ENCODE measurements around the gene SELENOS.
A peak's percentile ranks its signal among the peaks of the same experiment; 100 is the strongest.

Gene SELENOS

GRCh38 chr15:101277038-101277822 is at the start of gene SELENOS:
Gene SELENOS, minus strand, starts transcription at chr15:101277485. Its CDS starts 68 bp downstream, at chr15:101277417.
- DNase-seq (ENCODE audit: low read depth): peak; percentile 78

GRCh38 chr15:101326462-101327146 is 49.3 kb upstream of the SELENOS start:
- DNase-seq (ENCODE audit: low read depth): no peak

GRCh38 chr15:101326026-101326315 is 48.7 kb upstream of the SELENOS start:
- DNase-seq (ENCODE audit: low read depth): no peak

- no peak for DNase-seq (ENCODE audit: low read depth)
Measured at GRCh38 chr15:101325263-101326025, 48.2 kb upstream of the SELENOS start.

GRCh38 chr15:101324524-101325177 is 47.4 kb upstream of the SELENOS start:
- no peak for DNase-seq (ENCODE audit: low read depth)

- DNase-seq (ENCODE audit: low read depth): no peak
Measured at GRCh38 chr15:101323793-101324523, 46.7 kb upstream of the SELENOS start.

GRCh38 chr15:101322854-101323477 is 45.7 kb upstream of the SELENOS start:
- DNase-seq (ENCODE audit: low read depth): no peak

GRCh38 chr15:101322016-101322695 is 44.9 kb upstream of the SELENOS start:
- DNase-seq (ENCODE audit: low read depth): no peak

- peak; percentile 18 for DNase-seq (ENCODE audit: low read depth)
Measured at GRCh38 chr15:101320501-101321052, 43.3 kb upstream of the SELENOS start.

- no peak for DNase-seq (ENCODE audit: low read depth)
Measured at GRCh38 chr15:101318839-101319238, 41.6 kb upstream of the SELENOS start.

- DNase-seq (ENCODE audit: low read depth): no peak
Measured at GRCh38 chr15:101318147-101318819, 41.0 kb upstream of the SELENOS start.

- no peak for DNase-seq (ENCODE audit: low read depth)
Measured at GRCh38 chr15:101317336-101317872, 40.1 kb upstream of the SELENOS start.

GRCh38 chr15:101316529-101316928 is 39.2 kb upstream of the SELENOS start:
- DNase-seq (ENCODE audit: low read depth): no peak

- DNase-seq (ENCODE audit: low read depth): no peak
Measured at GRCh38 chr15:101315736-101316135, 38.5 kb upstream of the SELENOS start.

- no peak for DNase-seq (ENCODE audit: low read depth)
Measured at GRCh38 chr15:101314336-101315125, 37.2 kb upstream of the SELENOS start.

- DNase-seq (ENCODE audit: low read depth): no peak
Measured at GRCh38 chr15:101313041-101313761, 35.9 kb upstream of the SELENOS start.

- no peak for DNase-seq (ENCODE audit: low read depth)
Measured at GRCh38 chr15:101310508-101310907, 33.2 kb upstream of the SELENOS start.

GRCh38 chr15:101310161-101310480 is 32.8 kb upstream of the SELENOS start:
- DNase-seq (ENCODE audit: low read depth): no peak

Data from stromal cell of bone marrow (primary cell).